SK-N-MC (cell line): ENCODE results near the gene SOX6.

Source experiments
- EZH2 ChIP-seq: fragments of 200-600 bp; sonication (generic); IDR thresholded peaks from one replicate; pipeline ENCODE4 v1.6.1; 2017; ENCODE audit warnings: antibody characterized with exemption
- POLR2AphosphoS5 ChIP-seq: IDR thresholded peaks from 2 replicates; pipeline ENCODE4 v1.6.1; 2012; ENCODE audit warnings: mild to moderate bottlenecking, low read depth, low read length, borderline replicate concordance

GRCh38 chr11:16157327-16157726 is 199.0 kb downstream of the SOX6 start:
- TF ChIP-seq POLR2AphosphoS5 (no peak), EZH2 (no peak)
